GM19463 (cell line): Measurements from ENCODE around the gene ISYNA1.

Experiments used
- ATAC-seq: cut with Tn5 transposase; IDR thresholded peaks from one replicate; pipeline ENCODE4 v1.9.1; 2021; ENCODE audit warnings: mild to moderate bottlenecking, moderate library complexity; ENCODE audit not compliant: unreplicated experiment

Gene ISYNA1

GRCh38 chr19:18397242-18398202 lies 40.4 kb downstream of the ISYNA1 start, which contains the start of gene LRRC25:
TSS of gene LRRC25 (minus strand) at chr19:18397622. CDS start at chr19:18396963, 659 bp downstream.
- no peak for ATAC-seq

GRCh38 chr19:18396471-18397241 lies 41.3 kb downstream of the ISYNA1 start:
- ATAC-seq = no peak

GRCh38 chr19:18393836-18394235 lies 44.1 kb downstream of the ISYNA1 start:
- ATAC-seq = no peak

GRCh38 chr19:18392926-18393325 lies 45.0 kb downstream of the ISYNA1 start:
- no peak for ATAC-seq

GRCh38 chr19:18392417-18392816 lies 45.5 kb downstream of the ISYNA1 start:
- no peak for ATAC-seq

GRCh38 chr19:18391509-18392075 lies 46.3 kb downstream of the ISYNA1 start:
- no peak for ATAC-seq

- ATAC-seq = no peak
These were observed 47.6 kb downstream of the ISYNA1 start for GRCh38 chr19:18390065-18390907.

- ATAC-seq = no peak
These were observed 48.2 kb downstream of the ISYNA1 start for GRCh38 chr19:18389726-18390064.

GRCh38 chr19:18388960-18389725 lies 48.8 kb downstream of the ISYNA1 start:
- no peak for ATAC-seq

- ATAC-seq = peak; percentile 69
These were observed 49.6 kb downstream of the ISYNA1 start for GRCh38 chr19:18388100-18388959.

GRCh38 chr19:18386543-18387271 lies 51.2 kb downstream of the ISYNA1 start:
- ATAC-seq = no peak

- ATAC-seq = no peak
These were observed 52.0 kb downstream of the ISYNA1 start, which contains the start of gene GDF15 for GRCh38 chr19:18385675-18386542. TSS of gene GDF15 (plus strand) at chr19:18386158. CDS start at chr19:18386190, 32 bp downstream.

GRCh38 chr19:18385359-18385674 lies 52.6 kb downstream of the ISYNA1 start:
- no peak for ATAC-seq

GRCh38 chr19:18384775-18385174 lies 53.2 kb downstream of the ISYNA1 start:
- no peak for ATAC-seq
